Rectal smooth muscle tissue (tissue), 1 donor: Measurements from ENCODE around the gene TRIM6.
"Not testable (repeated sequence)": the region's sequence is repeated elsewhere in the genome, so short reads cannot be mapped to it uniquely, and the experiment has no call there.

Experiments
- H3K27ac ChIP-seq: one replicate; pipeline ENCODE4 v1.7.0; 2013; ENCODE audit warnings: low read depth, low read length, inconsistent platforms
- H3K27me3 ChIP-seq: one replicate; pipeline ENCODE4 v1.7.0; 2013; ENCODE audit warnings: low read length; ENCODE audit not compliant: control insufficient read depth, insufficient read depth
- H3K36me3 ChIP-seq: one replicate; pipeline ENCODE4 v1.7.0; 2013; ENCODE audit warnings: low read length; ENCODE audit not compliant: control insufficient read depth, insufficient read depth
- H3K4me1 ChIP-seq: one replicate; pipeline ENCODE4 v1.7.0; 2013; ENCODE audit warnings: low read length; ENCODE audit not compliant: control insufficient read depth, insufficient read depth
- H3K4me3 ChIP-seq: one replicate; pipeline ENCODE4 v1.7.0; 2013; ENCODE audit warnings: low read length
- H3K9ac ChIP-seq: one replicate; pipeline ENCODE4 v1.7.0; 2013; ENCODE audit warnings: low read length

TRIM6 gene

GRCh38 chr11:5639953-5640352, 43.5 kb downstream of the TRIM6 start:
- Histone ChIP-seq H3K27ac (no peak overlapping the region), H3K36me3 (no peaks in the 10 kb centered on the region), H3K27me3 (no peaks in the 10 kb centered on the region), H3K9ac (no peak overlapping the region), H3K4me1 (no peaks in the 10 kb centered on the region), H3K4me3 (no peak overlapping the region)

- no peaks in the 10 kb centered on the region for H3K36me3 ChIP-seq
- no peaks in the 10 kb centered on the region for H3K27me3 ChIP-seq
- no peaks in the 10 kb centered on the region for H3K4me1 ChIP-seq
- no peak overlapping the region for H3K9ac ChIP-seq
- no peak overlapping the region for H3K4me3 ChIP-seq
- no peak overlapping the region for H3K27ac ChIP-seq
Observed at GRCh38 chr11:5643585-5643984, 47.1 kb downstream of the TRIM6 start.

- Histone ChIP-seq H3K4me3 (no peak overlapping the region), H3K27me3 (no peaks in the 10 kb centered on the region), H3K9ac (no peak overlapping the region), H3K27ac (no peak overlapping the region), H3K36me3 (no peaks in the 10 kb centered on the region), H3K4me1 (no peaks in the 10 kb centered on the region)
Observed at GRCh38 chr11:5646139-5646538, 49.7 kb downstream of the TRIM6 start.

DNA sequence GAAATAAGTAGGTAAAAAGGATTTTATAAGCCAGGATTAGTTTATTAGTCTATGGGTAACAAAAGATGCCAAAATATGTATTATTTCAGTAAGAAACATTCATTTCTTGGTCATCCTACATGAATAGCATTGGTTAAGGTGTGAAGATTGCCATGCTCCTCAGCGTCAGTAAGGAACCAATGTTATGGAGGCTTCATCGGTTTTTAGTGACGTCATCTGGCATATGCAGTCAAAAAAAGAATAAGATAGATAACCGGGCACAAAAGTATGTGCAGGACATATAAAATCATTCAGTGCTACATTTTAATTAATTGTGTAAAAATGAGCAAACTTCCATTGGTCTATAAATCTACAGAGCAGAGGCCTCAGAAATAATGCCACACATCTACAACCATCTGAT, 59.0 kb downstream of the TRIM6 start:
- H3K4me3 ChIP-seq, result no peak overlapping the region
- no peaks in the 10 kb centered on the region for H3K36me3 ChIP-seq
- H3K27me3 ChIP-seq, result no peaks in the 10 kb centered on the region
- H3K4me1 ChIP-seq, result no peaks in the 10 kb centered on the region
- H3K9ac ChIP-seq, result no peak overlapping the region
- no peak overlapping the region for H3K27ac ChIP-seq

DNA sequence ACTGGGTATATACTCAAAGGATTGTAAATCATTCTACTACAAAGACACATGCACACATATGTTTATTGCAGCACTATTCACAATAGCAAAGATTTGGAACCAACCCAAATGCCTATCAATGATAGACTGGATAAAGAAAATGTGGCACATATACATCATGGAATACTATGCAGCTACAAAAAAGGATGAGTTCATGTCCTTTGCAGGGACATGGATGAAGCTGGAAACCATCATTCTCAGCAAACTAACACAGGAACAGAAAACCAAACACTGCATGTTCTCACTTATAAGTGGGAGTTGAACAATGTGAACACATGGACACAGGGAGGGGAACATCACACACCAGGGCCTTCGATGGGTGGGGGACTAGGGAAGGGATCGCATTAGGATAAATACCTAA, 60.5 kb downstream of the TRIM6 start:
- not testable (repeated sequence) for H3K27ac ChIP-seq, H3K4me3 ChIP-seq, H3K36me3 ChIP-seq, H3K27me3 ChIP-seq, H3K4me1 ChIP-seq, H3K9ac ChIP-seq

GRCh38 chr11:5658318-5658717, 61.9 kb downstream of the TRIM6 start:
- no peak overlapping the region for H3K4me3 ChIP-seq
- H3K27ac ChIP-seq, result no peak overlapping the region
- H3K4me1 ChIP-seq, result no peaks in the 10 kb centered on the region
- no peaks in the 10 kb centered on the region for H3K36me3 ChIP-seq
- H3K9ac ChIP-seq, result no peak overlapping the region
- H3K27me3 ChIP-seq, result no peaks in the 10 kb centered on the region
